HCEC 1CT (cell line): ENCODE measurements around the gene ATF7IP.
"Not testable (repeated sequence)": the region's sequence is repeated elsewhere in the genome, so short reads cannot be mapped to it uniquely, and the experiment has no call there.

Experiments used
- DNase-seq: peaks from one replicate; pipeline ENCODE4 v3.0.0-alpha.2; 2017

The ATF7IP gene

GRCh38 chr12:14384783-14385638 lies 19.5 kb downstream of the ATF7IP start:
- DNase-seq: peak; percentile 85

DNA sequence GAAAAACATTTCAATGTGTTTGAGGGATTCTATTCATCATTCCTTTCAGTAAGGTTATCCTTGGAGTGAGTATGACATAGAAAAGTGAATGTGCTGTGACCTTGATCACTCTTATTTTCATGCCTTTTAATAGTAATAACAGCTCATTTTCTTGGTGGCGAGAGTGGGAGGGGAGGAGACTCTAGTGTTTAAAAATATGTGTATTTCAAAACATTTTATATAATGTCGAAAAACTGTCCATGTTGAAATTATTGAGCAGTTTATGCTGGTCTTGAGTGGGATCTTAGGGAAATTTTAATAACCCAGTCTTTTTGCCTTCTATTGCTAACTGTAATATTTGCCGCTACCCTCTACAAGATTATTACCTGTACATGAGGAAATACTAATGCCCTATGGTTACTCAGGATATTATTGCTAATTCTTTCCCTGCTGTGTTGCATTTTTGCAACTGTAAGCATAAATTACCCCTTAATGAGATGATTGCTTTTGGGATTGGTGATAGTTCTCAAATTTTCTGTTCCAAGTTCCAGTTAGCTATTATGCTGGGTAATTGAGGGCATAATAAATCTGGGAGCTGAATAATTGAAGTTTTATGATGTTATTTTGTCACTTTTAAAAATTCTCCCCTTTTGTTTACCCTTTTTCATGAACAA lies 21.9 kb downstream of the ATF7IP start:
- DNase-seq: no peak

GRCh38 chr12:14390449-14390848 lies 25.0 kb downstream of the ATF7IP start:
- no peak for DNase-seq

DNA sequence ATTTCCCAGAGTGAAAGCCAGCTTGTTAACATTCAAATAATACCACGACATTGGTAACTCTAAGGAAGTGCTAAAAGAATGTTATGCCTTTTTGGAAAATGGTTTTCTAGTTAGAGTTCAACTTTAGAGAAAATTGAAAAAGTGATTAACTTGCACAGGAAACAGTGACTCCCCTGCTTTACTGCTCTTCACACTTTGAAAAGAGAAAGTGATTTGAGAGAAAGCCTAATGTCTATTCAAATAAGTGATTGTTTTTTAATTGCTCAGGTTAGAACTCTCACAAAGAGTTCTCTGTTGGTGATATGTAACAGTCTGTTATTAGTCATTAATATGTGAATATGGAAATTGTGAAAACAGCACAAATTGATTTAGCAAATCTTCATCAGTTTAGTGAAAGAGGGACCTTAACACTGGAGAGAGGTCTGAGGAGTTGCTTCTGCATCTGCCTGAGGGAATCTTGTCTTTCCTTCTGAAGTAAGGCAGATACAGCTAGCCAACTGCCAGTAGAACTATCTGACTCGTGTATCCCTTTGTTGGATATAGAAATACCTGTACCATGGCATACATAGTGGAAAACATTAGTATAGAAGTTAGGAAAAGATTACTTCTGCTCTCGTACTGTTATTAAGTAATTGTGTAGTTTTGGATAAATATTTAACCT lies 25.5 kb downstream of the ATF7IP start:
- DNase-seq: no peak

GRCh38 chr12:14393751-14394150 lies 28.3 kb downstream of the ATF7IP start:
- DNase-seq: no peak

DNA sequence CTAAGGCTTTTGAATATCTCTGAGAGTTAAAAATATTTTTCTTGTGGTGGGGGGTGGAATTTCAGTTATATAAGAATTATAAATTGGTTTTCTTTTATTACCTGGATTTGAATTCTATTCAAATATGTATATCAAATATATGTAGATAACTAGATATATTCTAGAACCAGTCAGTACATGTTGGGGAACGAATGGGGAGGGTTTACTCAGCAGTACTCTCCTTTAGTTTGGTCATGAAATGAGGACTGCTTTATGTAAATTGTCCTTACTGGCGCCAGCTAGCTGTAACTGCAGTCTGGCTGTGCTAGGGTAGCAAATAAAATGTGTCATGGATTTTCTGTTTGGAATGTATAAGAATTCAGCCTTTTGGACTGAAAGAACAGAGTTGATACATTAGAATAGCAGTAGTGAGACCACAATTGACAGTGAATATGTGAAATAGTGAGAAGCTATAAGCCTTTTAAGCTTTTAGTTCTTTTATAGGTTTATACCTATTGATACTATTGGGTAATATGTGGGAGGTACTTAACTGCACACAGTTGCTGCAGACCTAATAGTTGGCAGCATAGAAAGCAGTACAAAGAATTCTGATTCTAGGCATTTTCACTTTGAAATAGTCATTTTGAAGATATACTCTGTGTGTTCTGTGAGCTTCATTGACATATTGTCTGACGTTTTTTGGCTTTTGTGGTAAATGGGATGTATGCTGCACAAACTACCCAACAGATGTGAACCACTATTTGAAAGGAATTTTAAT lies 29.0 kb downstream of the ATF7IP start:
- DNase-seq: peak; percentile 69

GRCh38 chr12:14395074-14395778 lies 29.7 kb downstream of the ATF7IP start:
- no peak for DNase-seq

DNA sequence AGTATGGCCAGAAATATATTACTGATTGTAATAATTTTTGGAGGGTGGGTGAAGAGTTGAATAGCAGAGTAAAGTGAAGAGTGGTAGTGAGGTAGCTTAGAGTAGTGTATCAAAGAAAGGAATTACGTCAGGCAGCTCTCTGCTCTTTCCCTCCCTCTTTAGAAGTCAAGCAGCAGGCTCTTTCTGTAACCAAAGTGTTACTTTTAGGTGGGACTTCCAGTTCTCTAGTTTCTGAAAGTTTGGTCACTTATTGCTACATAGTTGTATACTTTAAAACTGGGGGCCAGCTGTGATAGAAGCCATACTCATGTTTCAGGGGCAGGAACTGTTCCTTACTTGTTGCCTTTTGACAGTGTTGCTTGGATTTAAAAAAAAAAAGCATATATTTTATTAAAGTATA lies 30.6 kb downstream of the ATF7IP start:
- DNase-seq: no peak

GRCh38 chr12:14399871-14400270 lies 34.4 kb downstream of the ATF7IP start:
- peak; percentile 79 for DNase-seq

GRCh38 chr12:14400599-14400998 lies 35.1 kb downstream of the ATF7IP start:
- DNase-seq: no peak

- DNase-seq: not testable (repeated sequence)
Observed at GRCh38 chr12:14401267-14401666, 35.8 kb downstream of the ATF7IP start.

- DNase-seq: no peak
Observed at GRCh38 chr12:14402697-14403096, 37.2 kb downstream of the ATF7IP start.

GRCh38 chr12:14403293-14403692 lies 37.8 kb downstream of the ATF7IP start:
- no peak for DNase-seq

GRCh38 chr12:14403711-14404196 lies 38.3 kb downstream of the ATF7IP start:
- DNase-seq: peak; percentile 68

DNA sequence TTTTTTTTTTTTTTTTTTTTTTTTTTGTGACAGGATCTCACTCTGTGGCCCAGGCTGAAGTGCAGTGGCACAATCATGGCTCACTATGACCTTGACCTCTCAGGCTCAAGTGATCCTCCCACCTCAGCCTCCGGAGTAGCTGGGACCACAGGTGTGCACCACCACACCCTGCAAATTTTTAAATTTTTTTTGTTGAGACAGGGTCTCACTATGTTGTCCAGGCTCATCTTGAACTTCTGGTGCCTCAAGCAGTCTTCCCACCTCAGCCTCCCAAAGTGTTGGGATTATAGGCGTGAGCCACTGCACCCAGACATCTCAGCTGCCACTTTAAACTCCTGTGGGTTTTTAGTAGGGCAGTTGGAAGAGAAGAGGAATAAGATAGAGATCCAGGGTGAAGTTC lies 39.9 kb downstream of the ATF7IP start:
- DNase-seq: not testable (repeated sequence)

- peak; percentile 22 for DNase-seq
Observed at GRCh38 chr12:14408208-14408607, 42.7 kb downstream of the ATF7IP start.

GRCh38 chr12:14410177-14410576 lies 44.7 kb downstream of the ATF7IP start:
- no peak for DNase-seq

DNA sequence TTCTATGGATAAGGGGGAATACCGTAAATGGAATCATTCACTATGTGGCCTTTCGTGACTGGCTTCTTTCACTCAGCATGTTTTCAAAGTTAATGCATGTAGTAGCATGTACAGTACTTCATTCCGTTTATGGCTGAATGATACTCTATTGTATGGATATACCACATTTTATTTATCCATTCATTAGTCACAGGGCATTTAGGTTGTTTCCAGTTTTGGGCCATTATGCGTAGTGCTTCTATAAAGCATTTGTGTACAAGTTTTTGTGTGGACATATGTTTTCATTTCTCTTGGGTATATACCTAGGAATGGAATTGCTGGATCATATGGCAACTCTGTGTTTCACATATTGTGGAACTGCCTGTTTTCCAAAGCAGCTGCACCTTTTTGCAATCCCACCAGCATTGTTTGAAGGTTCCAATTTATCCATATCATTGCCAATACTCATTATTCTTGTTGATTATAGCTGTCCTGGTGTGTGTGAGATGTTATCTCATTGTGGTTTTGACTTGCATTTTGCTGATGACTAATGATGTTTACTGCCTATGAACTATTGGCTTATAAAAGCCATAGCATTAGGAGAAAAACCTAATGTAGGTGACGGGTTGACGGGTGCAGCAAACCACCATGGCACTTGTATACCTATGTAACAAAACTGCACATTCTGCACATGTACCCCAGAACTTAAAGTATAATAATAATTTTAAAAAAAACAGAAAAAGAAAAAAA lies 45.5 kb downstream of the ATF7IP start:
- no peak for DNase-seq

DNA sequence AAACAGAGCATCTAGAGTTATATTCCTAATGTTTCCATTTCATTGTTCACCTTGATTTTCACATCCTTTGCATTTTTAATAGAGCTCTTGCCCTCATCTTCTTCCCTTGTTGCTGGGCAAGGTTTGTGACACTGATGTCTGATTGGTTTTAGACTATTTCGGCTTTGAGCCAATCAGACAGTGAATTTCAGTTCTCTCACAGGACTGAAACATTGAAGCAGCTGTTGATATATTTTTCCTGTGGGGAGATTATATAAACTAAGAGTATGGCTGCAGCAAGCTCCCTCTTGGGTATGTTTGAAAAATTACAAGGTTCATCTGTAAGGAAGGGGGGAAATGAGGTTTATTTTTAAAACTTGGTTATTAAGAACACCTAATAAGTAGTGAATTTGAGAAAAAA lies 51.2 kb downstream of the ATF7IP start:
- peak; percentile 76 for DNase-seq

- DNase-seq: peak; percentile 60
Observed at GRCh38 chr12:14417715-14418114, 52.2 kb downstream of the ATF7IP start.

GRCh38 chr12:14418451-14418890 lies 53.0 kb downstream of the ATF7IP start:
- peak; percentile 51 for DNase-seq
